ENCODE results near the gene PDCD1LG2.

GRCh38 chr9:5489630-5490490 is 20.5 kb upstream of the PDCD1LG2 start:
- no peak for TF ChIP-seq CTCF (conservative IDR thresholded peaks at IDR 0.05; ENCODE audit: low read depth, low read length)
- no peak for TF ChIP-seq EZH2 (IDR thresholded peaks at IDR 0.05; ENCODE audit: borderline replicate concordance, low read depth, low read length, poor library complexity, severe bottlenecking)
